IMR-90 (cell line): ENCODE data around the gene UBE2L3. TPM values are rescaled to one million over a fixed set of nuclear protein-coding genes. Genes with fewer than 3 reads are reported as not detected.

Experiments used
- ATAC-seq: fragments of 200-7000 bp; cut with Tn5 transposase; 2 replicates; pipeline ENCODE4 v1.9.1; 2020; ENCODE audit warnings: low read depth, mild to moderate bottlenecking, moderate library complexity
- BruUV-seq: library from RNA; stranded (reverse); fragments of 400-500 nt; replicated peaks from 2 replicates; lab custom pipeline; 2021; lab: Mats Ljungman, UMichigan
- CTCF ChIA-PET: fragments of 300-600 bp; formaldehyde crosslinking; extraction: SDS; loops from one replicate; lab custom pipeline; 2021; ENCODE audit warnings: antibody characterized with exemption; lab: Yijun Ruan, JAX
- POLR2A ChIA-PET: fragments of 300-600 bp; sonication (Branson Sonifier 250); formaldehyde crosslinking; loops from one replicate; lab custom pipeline; 2022; ENCODE audit warnings: antibody characterized with exemption; ENCODE audit not compliant: unreplicated experiment; lab: Charles Lee
- DNase-seq: peaks from one replicate; pipeline ENCODE4 v3.0.0; 2013
- H2AFZ ChIP-seq: replicated peaks from 2 replicates; pipeline ENCODE3; 2013; ENCODE audit warnings: low read length, mild to moderate bottlenecking; ENCODE audit not compliant: poor library complexity
- H2AK5ac ChIP-seq: 2 replicates; pipeline ENCODE4 v1.6.1; 2013; ENCODE audit warnings: low read depth, low read length, inconsistent platforms
- H2AK9ac ChIP-seq: replicated peaks from 2 replicates; pipeline ENCODE3; 2013; ENCODE audit warnings: mild to moderate bottlenecking, low read depth, low read length, moderate library complexity; ENCODE audit not compliant: poor library complexity
- H2BK120ac ChIP-seq: 2 replicates; pipeline ENCODE4 v1.6.1; 2013; ENCODE audit warnings: low read depth, low read length, inconsistent platforms
- H2BK15ac ChIP-seq: 3 replicates; pipeline ENCODE4 v1.6.1; 2013; ENCODE audit warnings: low read depth, low read length, inconsistent platforms
- H2BK20ac ChIP-seq: 2 replicates; pipeline ENCODE4 v1.6.1; 2013; ENCODE audit warnings: low read depth, mild to moderate bottlenecking, inconsistent platforms, low read length, moderate library complexity
- H2BK5ac ChIP-seq: 2 replicates; pipeline ENCODE4 v1.6.1; 2013; ENCODE audit warnings: mild to moderate bottlenecking, low read depth, low read length, inconsistent platforms; ENCODE audit not compliant: poor library complexity, severe bottlenecking
- H3K14ac ChIP-seq: replicated peaks from 2 replicates; pipeline ENCODE4 v1.6.1; 2013; ENCODE audit warnings: low read depth, low read length, inconsistent platforms
- H3K18ac ChIP-seq: 2 replicates; pipeline ENCODE4 v1.6.1; 2013; ENCODE audit warnings: low read depth, low read length, control low read depth
- H3K23ac ChIP-seq: 2 replicates; pipeline ENCODE4 v1.6.1; 2013; ENCODE audit warnings: low read depth, low read length, inconsistent platforms
- H3K27ac ChIP-seq: 2 replicates; pipeline ENCODE4 v1.5.1; 2013; ENCODE audit warnings: mild to moderate bottlenecking, control low read depth, low read length; ENCODE audit not compliant: insufficient read depth
- H3K27me3 ChIP-seq: 2 replicates; pipeline ENCODE4 v1.6.1; 2013; ENCODE audit warnings: low read length; ENCODE audit not compliant: control insufficient read depth, insufficient read depth
- H3K36me3 ChIP-seq: 2 replicates; pipeline ENCODE4 v1.6.1; 2013; ENCODE audit warnings: low read length, mixed read lengths; ENCODE audit not compliant: control insufficient read depth, insufficient read depth
- H3K4ac ChIP-seq: 2 replicates; pipeline ENCODE4 v1.6.1; 2013; ENCODE audit warnings: low read depth, low read length, inconsistent platforms
- H3K4me1 ChIP-seq: 2 replicates; pipeline ENCODE4 v1.6.1; 2013; ENCODE audit warnings: low read length, mixed read lengths; ENCODE audit not compliant: control insufficient read depth, insufficient read depth
- H3K4me2 ChIP-seq: 2 replicates; pipeline ENCODE4 v1.6.1; 2013; ENCODE audit warnings: low read depth, mild to moderate bottlenecking, control low read depth, low read length, moderate library complexity
- H3K4me3 ChIP-seq: 2 replicates; pipeline ENCODE4 v1.5.1; 2013; ENCODE audit warnings: low read depth, mild to moderate bottlenecking, control low read depth, low read length, moderate library complexity; ENCODE audit not compliant: insufficient read depth
- H3K56ac ChIP-seq: 2 replicates; pipeline ENCODE4 v1.6.1; 2013; ENCODE audit warnings: low read length, inconsistent platforms; ENCODE audit not compliant: insufficient read depth; ENCODE audit errors: extremely low read depth
- H3K79me1 ChIP-seq, 2 experiments: 2 replicates each; pipeline ENCODE4 v1.6.1; 2013; ENCODE audit warnings: low read length in 2 of 2, inconsistent platforms in 1 of 2, low read depth in 1 of 2
- H3K9ac ChIP-seq: 2 replicates; pipeline ENCODE4 v1.6.1; 2013; ENCODE audit warnings: low read depth, low read length, control low read depth
- H3K9me1 ChIP-seq: 2 replicates; pipeline ENCODE4 v1.6.1; 2013; ENCODE audit warnings: low read length, inconsistent platforms; ENCODE audit not compliant: insufficient read depth
- H3K9me3 ChIP-seq: 2 replicates; pipeline ENCODE4 v1.6.1; 2013; ENCODE audit warnings: low read length; ENCODE audit not compliant: control insufficient read depth, insufficient read depth
- H4K20me1 ChIP-seq: 2 replicates; pipeline ENCODE4 v1.6.1; 2013; ENCODE audit warnings: low read length, inconsistent platforms; ENCODE audit not compliant: insufficient read depth
- H4K5ac ChIP-seq: 2 replicates; pipeline ENCODE4 v1.6.1; 2013; ENCODE audit warnings: mild to moderate bottlenecking, low read depth, low read length, control low read depth
- H4K8ac ChIP-seq, 2 experiments: 2 replicates each; pipeline ENCODE4 v1.6.1; 2013; ENCODE audit warnings: low read depth in 2 of 2, low read length in 2 of 2, control low read depth in 1 of 2, inconsistent platforms in 1 of 2
- H4K91ac ChIP-seq: 2 replicates; pipeline ENCODE4 v1.6.1; 2013; ENCODE audit warnings: low read depth, low read length, inconsistent platforms; ENCODE audit not compliant: insufficient read depth
- BHLHE40 ChIP-seq: fragments of 150-350 bp; IDR thresholded peaks from 2 replicates; pipeline ENCODE4 v1.6.1; 2016; ENCODE audit warnings: mild to moderate bottlenecking, low read depth, low read length
- FOS ChIP-seq: fragments of 150-350 bp; IDR thresholded peaks from 2 replicates; pipeline ENCODE4 v1.6.1; 2016; ENCODE audit warnings: low read depth, low read length
- RCOR1 ChIP-seq: IDR thresholded peaks from 2 replicates; pipeline ENCODE4 v1.6.1; 2012; ENCODE audit warnings: mild to moderate bottlenecking, low read length, improper control_type of control experiment; ENCODE audit not compliant: insufficient replicate concordance
- RFX5 ChIP-seq: IDR thresholded peaks from 2 replicates; pipeline ENCODE4 v1.8.0; 2012; ENCODE audit warnings: low read depth, mild to moderate bottlenecking, low read length, moderate library complexity
- WGBS, 2 experiments: methylation state at CpG; one replicate each; pipeline versions ENCODE4 v1.1.5 to v1.1.7; 2013; ENCODE audit warnings: missing lambda C conversion rate in 2 of 2; ENCODE audit not compliant: insufficient read length in 1 of 2; ENCODE audit errors: extremely low coverage in 2 of 2; 5-methylcytosine and 5-hydroxymethylcytosine counted together
- dilution Hi-C: fragments of 300-500 bp; cut with HindIII; formaldehyde crosslinking; loops from one replicate; pipeline ENCODE4 v1.14.3; 2018; ENCODE audit warnings: low sequenced_read_pairs; ENCODE audit not compliant: unreplicated experiment
- in situ Hi-C: fragments of 300-500 bp; cut with MboI; formaldehyde crosslinking; loops from 3 replicates; pipeline ENCODE4 v1.14.3; 2019; ENCODE audit warnings: low sequenced_read_pairs, inconsistent platforms, mixed read lengths
- intact Hi-C: fragments of 100-400 bp; cut with micrococcal nuclease; formaldehyde crosslinking; loops from 2 replicates; pipeline ENCODE4 v1.10.0; 2022
- polyA plus RNA-seq, 3 experiments: library from polyadenylated mRNA; depleted of rRNA; stranded (reverse); fragments of >200 nt; gene quantifications; 2 replicates each; pipeline ENCODE4 v1.2.3, GENCODE V29; 2012; ENCODE audit warnings: low replicate concordance in 1 of 3
- total RNA-seq: library from RNA; depleted of rRNA; stranded (reverse); fragments of >200 nt; gene quantifications from 2 replicates; pipeline ENCODE4 v1.2.3, GENCODE V29; 2012
- TF ChIP-seq, protein P1 (sequence below): fragments of 150-350 bp; IDR thresholded peaks from 2 replicates; pipeline ENCODE4 v1.6.1; 2017; ENCODE audit warnings: mild to moderate bottlenecking, antibody characterized with exemption, low read length, low read depth
- TF ChIP-seq, protein P2 (sequence below): fragments of 150-350 bp; IDR thresholded peaks from 2 replicates; pipeline ENCODE4 v1.6.1; 2016; ENCODE audit warnings: low read depth, mild to moderate bottlenecking, low read length, moderate library complexity, borderline replicate concordance

UBE2L3 gene
- total and polyA plus RNA-seq, 2 of the 4 experiments (the other 2 are of a cell fraction) = 29.0 to 72.9 TPM

DNA sequence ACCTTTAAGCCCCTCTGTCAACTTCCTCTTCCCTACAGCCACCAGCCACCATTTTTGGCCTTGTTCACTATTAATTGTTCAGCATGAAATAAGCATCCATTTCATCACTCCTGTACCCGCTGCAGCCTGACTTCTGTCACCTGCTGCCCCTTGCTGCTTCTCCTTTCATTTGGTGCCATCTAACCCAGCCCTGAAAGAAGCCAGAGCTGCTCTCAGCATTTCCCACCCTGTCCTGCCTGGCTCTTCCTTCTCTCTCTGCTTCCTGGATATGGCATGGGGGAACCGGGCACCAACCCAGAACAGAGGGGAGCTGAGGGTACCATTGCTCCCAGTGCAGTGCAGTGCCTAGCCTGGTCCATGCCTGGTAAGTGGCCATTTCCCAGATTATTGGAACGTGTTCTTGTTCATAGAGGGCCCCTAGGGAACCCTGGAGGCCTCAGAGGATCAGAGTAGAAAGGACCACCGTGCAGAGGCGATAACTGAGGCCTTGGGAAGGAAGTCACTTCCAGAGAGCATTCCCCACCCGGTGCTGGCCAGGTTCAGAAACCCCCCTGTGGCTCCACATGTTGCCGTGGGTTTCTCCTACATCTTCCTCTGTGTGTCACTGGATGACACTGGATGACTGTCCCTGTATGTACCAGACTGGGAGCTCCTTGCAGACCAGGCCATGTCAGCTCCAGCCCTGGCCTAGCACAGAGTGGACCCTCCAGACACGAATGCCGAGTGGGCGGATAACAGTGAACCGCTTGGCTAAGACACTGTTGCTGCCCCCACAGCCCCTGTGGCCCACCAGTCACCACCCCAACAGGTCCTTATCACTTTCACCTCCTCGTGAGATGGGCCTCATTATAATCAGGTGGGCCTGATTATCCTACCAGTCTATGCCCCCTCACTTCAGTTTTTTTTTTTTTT is 57.6 kb downstream of the UBE2L3 start:
- H4K5ac ChIP-seq = no peak overlapping the region
- H2AFZ ChIP-seq = no peak overlapping the region
- TF ChIP-seq FOS (no peak), RCOR1 (no peak), RFX5 (no peak), BHLHE40 (no peak)
- TF ChIP-seq, protein P1, sequence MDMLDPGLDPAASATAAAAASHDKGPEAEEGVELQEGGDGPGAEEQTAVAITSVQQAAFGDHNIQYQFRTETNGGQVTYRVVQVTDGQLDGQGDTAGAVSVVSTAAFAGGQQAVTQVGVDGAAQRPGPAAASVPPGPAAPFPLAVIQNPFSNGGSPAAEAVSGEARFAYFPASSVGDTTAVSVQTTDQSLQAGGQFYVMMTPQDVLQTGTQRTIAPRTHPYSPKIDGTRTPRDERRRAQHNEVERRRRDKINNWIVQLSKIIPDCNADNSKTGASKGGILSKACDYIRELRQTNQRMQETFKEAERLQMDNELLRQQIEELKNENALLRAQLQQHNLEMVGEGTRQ = no peak
- TF ChIP-seq, protein P2, sequence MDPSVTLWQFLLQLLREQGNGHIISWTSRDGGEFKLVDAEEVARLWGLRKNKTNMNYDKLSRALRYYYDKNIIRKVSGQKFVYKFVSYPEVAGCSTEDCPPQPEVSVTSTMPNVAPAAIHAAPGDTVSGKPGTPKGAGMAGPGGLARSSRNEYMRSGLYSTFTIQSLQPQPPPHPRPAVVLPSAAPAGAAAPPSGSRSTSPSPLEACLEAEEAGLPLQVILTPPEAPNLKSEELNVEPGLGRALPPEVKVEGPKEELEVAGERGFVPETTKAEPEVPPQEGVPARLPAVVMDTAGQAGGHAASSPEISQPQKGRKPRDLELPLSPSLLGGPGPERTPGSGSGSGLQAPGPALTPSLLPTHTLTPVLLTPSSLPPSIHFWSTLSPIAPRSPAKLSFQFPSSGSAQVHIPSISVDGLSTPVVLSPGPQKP = no peak
- WGBS, 2 experiments = 96% methylated on average over 6 of the region's 12 CpGs; no CpG with 5 or more reads in 1 of the 2 experiments
- no peak overlapping the region for H3K4ac ChIP-seq
- ChIA-PET CTCF (interaction anchor here (1.2 kb wide), 1 partner anchor 18 kb away, joined by 4 read pairs; no protein-coding TSS in a partner anchor), POLR2A (no interaction called here)
- no peak overlapping the region for H3K4me2 ChIP-seq
- H2AK5ac ChIP-seq = no peak overlapping the region
- no peaks in the 10 kb centered on the region for H3K9me3 ChIP-seq
- no peak for ATAC-seq
- no peak overlapping the region for H3K56ac ChIP-seq
- dilution Hi-C loops (no loop called here), intact Hi-C loops (no loop called here), in situ Hi-C loops (no loop called here)
- peaks cover 11% of the 10 kb centered on the region for H3K4me1 ChIP-seq
- H2BK5ac ChIP-seq = no peak overlapping the region
- peaks cover 25 to 89% of the 10 kb centered on the region in 2 experiments for H3K79me1 ChIP-seq
- peaks cover 15% of the 10 kb centered on the region for H3K9me1 ChIP-seq
- no peak overlapping the region for H4K91ac ChIP-seq
- no peak overlapping the region for H3K18ac ChIP-seq
- no peak overlapping the region for H4K8ac ChIP-seq
- no peaks in the 10 kb centered on the region for H3K27me3 ChIP-seq
- no peak overlapping the region for H2BK15ac ChIP-seq
- no peak for DNase-seq
- H3K14ac ChIP-seq = no peak overlapping the region
- H4K20me1 ChIP-seq = peaks cover 72% of the 10 kb centered on the region
- peak overlapping the region; percentile 33 for H2AK9ac ChIP-seq
- no peak overlapping the region for H2BK120ac ChIP-seq
- H3K36me3 ChIP-seq = peaks cover 23% of the 10 kb centered on the region
- BruUV-seq = no TSS peak
- H3K23ac ChIP-seq = no peak overlapping the region
- no peak overlapping the region for H3K9ac ChIP-seq
- H3K27ac ChIP-seq = no peak overlapping the region
- no peak overlapping the region for H2BK20ac ChIP-seq
- H3K4me3 ChIP-seq = no peak overlapping the region
